ENCODE results near the gene CIC. TPM values are rescaled to one million over a fixed set of nuclear protein-coding genes. Genes with fewer than 3 reads are reported as not detected.

Gene CIC
- total RNA-seq, 3 donors from 2014 or later (not counting 1 experiment from before 2014, with no cell fraction given), result 95.4 to 121 (median 108) TPM

DNA sequence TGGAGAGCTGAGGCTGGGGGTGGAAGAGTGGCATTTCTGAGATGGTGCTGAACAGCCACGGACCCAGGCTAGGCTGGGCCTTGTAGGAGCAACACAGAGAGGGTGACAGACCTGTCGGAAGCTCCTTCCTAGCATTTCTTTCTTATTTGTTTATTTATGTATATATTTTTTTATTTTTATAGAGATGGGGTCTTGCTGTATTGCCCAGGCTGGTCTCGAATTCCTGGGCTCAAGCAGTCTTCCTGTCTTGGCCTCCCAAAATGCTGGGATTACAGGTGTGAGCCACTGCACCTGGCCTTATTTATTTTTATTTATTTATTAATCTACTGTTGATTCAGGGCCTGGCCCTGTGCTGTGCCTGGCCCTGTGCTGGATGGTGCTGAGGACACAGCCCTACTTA is 6.5 kb downstream of the CIC start:
- Histone ChIP-seq H3K4me1 (ENCODE audit: control insufficient read depth, insufficient read depth, low read length) (peaks cover 50% of the 10 kb centered on the region), H3K4me3 (ENCODE audit: low read length) (no peak overlapping the region), H3K27ac (ENCODE audit: low read length) (no peak overlapping the region), H3K27me3 (ENCODE audit: control insufficient read depth, insufficient read depth, low read length) (no peaks in the 10 kb centered on the region), H3K9me3 (ENCODE audit: control insufficient read depth, insufficient read depth, low read length) (no peaks in the 10 kb centered on the region), H3K36me3 (ENCODE audit: control insufficient read depth, insufficient read depth, low read length) (peaks cover 32% of the 10 kb centered on the region)
- 91% methylated on average over 1 of the region's 3 CpGs for WGBS (ENCODE audit: insufficient coverage)
- DNase-seq (no peak), ATAC-seq (no peak)
- Mint-ChIP-seq H3K36me3 (no peaks in the 10 kb centered on the region), H3K27ac (peak overlapping the region; percentile 19 to 38), H3K9me3 (no peaks in the 10 kb centered on the region), H3K4me1 (peaks cover 34 to 37% of the 10 kb centered on the region in 2 donors), H3K4me3 (no peak overlapping the region), H3K27me3 (ENCODE audit: low read depth in 2 of 2) (no peaks in the 10 kb centered on the region)
- TF ChIP-seq, protein P1, sequence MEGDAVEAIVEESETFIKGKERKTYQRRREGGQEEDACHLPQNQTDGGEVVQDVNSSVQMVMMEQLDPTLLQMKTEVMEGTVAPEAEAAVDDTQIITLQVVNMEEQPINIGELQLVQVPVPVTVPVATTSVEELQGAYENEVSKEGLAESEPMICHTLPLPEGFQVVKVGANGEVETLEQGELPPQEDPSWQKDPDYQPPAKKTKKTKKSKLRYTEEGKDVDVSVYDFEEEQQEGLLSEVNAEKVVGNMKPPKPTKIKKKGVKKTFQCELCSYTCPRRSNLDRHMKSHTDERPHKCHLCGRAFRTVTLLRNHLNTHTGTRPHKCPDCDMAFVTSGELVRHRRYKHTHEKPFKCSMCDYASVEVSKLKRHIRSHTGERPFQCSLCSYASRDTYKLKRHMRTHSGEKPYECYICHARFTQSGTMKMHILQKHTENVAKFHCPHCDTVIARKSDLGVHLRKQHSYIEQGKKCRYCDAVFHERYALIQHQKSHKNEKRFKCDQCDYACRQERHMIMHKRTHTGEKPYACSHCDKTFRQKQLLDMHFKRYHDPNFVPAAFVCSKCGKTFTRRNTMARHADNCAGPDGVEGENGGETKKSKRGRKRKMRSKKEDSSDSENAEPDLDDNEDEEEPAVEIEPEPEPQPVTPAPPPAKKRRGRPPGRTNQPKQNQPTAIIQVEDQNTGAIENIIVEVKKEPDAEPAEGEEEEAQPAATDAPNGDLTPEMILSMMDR (IDR thresholded peaks at IDR 0.05), result no peak
- intact Hi-C loops (cut with micrococcal nuclease), result no loop called here

- DNase-seq, result no peak
- WGBS (ENCODE audit: insufficient coverage), result 47% methylated on average over 3 of the region's 3 CpGs
- peaks cover 50% of the 10 kb centered on the region for H3K4me1 ChIP-seq (ENCODE audit: control insufficient read depth, insufficient read depth, low read length)
Observed at GRCh38 chr19:42276284-42276683, 7.2 kb downstream of the CIC start.

GRCh38 chr19:42276821-42277220 is 7.8 kb downstream of the CIC start:
- Mint-ChIP-seq H3K27ac (no peak overlapping the region), H3K27me3 (ENCODE audit: low read depth in 2 of 2) (no peaks in the 10 kb centered on the region), H3K36me3 (no peaks in the 10 kb centered on the region), H3K4me3 (no peak overlapping the region), H3K9me3 (no peaks in the 10 kb centered on the region), H3K4me1 (peaks cover 34 to 37% of the 10 kb centered on the region in 2 donors)
- Histone ChIP-seq H3K4me3 (ENCODE audit: low read length) (no peak overlapping the region), H3K36me3 (ENCODE audit: control insufficient read depth, insufficient read depth, low read length) (peaks cover 32% of the 10 kb centered on the region), H3K27ac (ENCODE audit: low read length) (no peak overlapping the region), H3K9me3 (ENCODE audit: control insufficient read depth, insufficient read depth, low read length) (no peaks in the 10 kb centered on the region), H3K27me3 (ENCODE audit: control insufficient read depth, insufficient read depth, low read length) (no peaks in the 10 kb centered on the region), H3K4me1 (ENCODE audit: control insufficient read depth, insufficient read depth, low read length) (peaks cover 50% of the 10 kb centered on the region)
- TF ChIP-seq, protein P1 (IDR thresholded peaks at IDR 0.05), result no peak
- ATAC-seq (no peak), DNase-seq (no peak)
- intact Hi-C loops (cut with micrococcal nuclease), result no loop called here
- WGBS (ENCODE audit: insufficient coverage), result 78% methylated on average over 4 of the region's 4 CpGs

More at GRCh38 chr19:42276284-42276683, 7.2 kb downstream of the CIC start:
- TF ChIP-seq, protein P1 (IDR thresholded peaks at IDR 0.05), result no peak
- Mint-ChIP-seq H3K36me3 (no peaks in the 10 kb centered on the region), H3K27ac (peak overlapping the region; percentile 19 to 29), H3K9me3 (no peaks in the 10 kb centered on the region), H3K4me1 (peaks cover 34 to 37% of the 10 kb centered on the region in 2 donors), H3K4me3 (no peak overlapping the region), H3K27me3 (ENCODE audit: low read depth in 2 of 2) (no peaks in the 10 kb centered on the region)
- ATAC-seq, result no peak
- no peaks in the 10 kb centered on the region for H3K9me3 ChIP-seq (ENCODE audit: control insufficient read depth, insufficient read depth, low read length)
- H3K27me3 ChIP-seq (ENCODE audit: control insufficient read depth, insufficient read depth, low read length), result no peaks in the 10 kb centered on the region
- no peak overlapping the region for H3K4me3 ChIP-seq (ENCODE audit: low read length)
- intact Hi-C loops (cut with micrococcal nuclease), result no loop called here
- H3K27ac ChIP-seq (ENCODE audit: low read length), result no peak overlapping the region
- peaks cover 32% of the 10 kb centered on the region for H3K36me3 ChIP-seq (ENCODE audit: control insufficient read depth, insufficient read depth, low read length)

- peaks cover 22% of the 10 kb centered on the region for H3K36me3 ChIP-seq (ENCODE audit: control insufficient read depth, insufficient read depth, low read length)
- H3K4me1 Mint-ChIP-seq, result peaks cover 34 to 37% of the 10 kb centered on the region in 2 donors
Observed at GRCh38 chr19:42277821-42278451, 8.9 kb downstream of the CIC start.

More at GRCh38 chr19:42277821-42278451, 8.9 kb downstream of the CIC start:
- peak overlapping the region; percentile 4 for H3K4me3 Mint-ChIP-seq
- no peaks in the 10 kb centered on the region for H3K9me3 Mint-ChIP-seq
- WGBS (ENCODE audit: insufficient coverage), result 89% methylated on average over 10 of the region's 10 CpGs
- Histone ChIP-seq H3K4me3 (ENCODE audit: low read length) (no peak overlapping the region), H3K9me3 (ENCODE audit: control insufficient read depth, insufficient read depth, low read length) (no peaks in the 10 kb centered on the region), H3K27ac (ENCODE audit: low read length) (no peak overlapping the region), H3K27me3 (ENCODE audit: control insufficient read depth, insufficient read depth, low read length) (no peaks in the 10 kb centered on the region), H3K4me1 (ENCODE audit: control insufficient read depth, insufficient read depth, low read length) (peaks cover 61% of the 10 kb centered on the region)
- no peaks in the 10 kb centered on the region for H3K27me3 Mint-ChIP-seq (ENCODE audit: low read depth in 2 of 2)
- no peak overlapping the region for H3K27ac Mint-ChIP-seq
- ATAC-seq (no peak), DNase-seq (no peak)
- intact Hi-C loops (cut with micrococcal nuclease), result no loop called here
- H3K36me3 Mint-ChIP-seq, result no peaks in the 10 kb centered on the region
- TF ChIP-seq, protein P1 (IDR thresholded peaks at IDR 0.05), result no peak
